ENCODE results near the gene FARP1.

Gene FARP1

GRCh38 chr13:98447130-98447529, 304.2 kb downstream of the FARP1 start:
- no peak overlapping the region for H3K4me3 ChIP-seq (ENCODE audit: low read depth, low read length)
- no peak for TF ChIP-seq CTCF (IDR thresholded peaks at IDR 0.05; ENCODE audit: borderline replicate concordance, insufficient read depth, low read depth, low read length)

- no peak overlapping the region for H3K4me3 ChIP-seq (ENCODE audit: low read depth, low read length)
- peak; percentile 13; the same call in 1 of the 2 replicates for TF ChIP-seq CTCF (IDR thresholded peaks at IDR 0.05; ENCODE audit: borderline replicate concordance, insufficient read depth, low read depth, low read length)
Measured at GRCh38 chr13:98447881-98448641, 305.2 kb downstream of the FARP1 start.

GRCh38 chr13:98448642-98448928, 305.7 kb downstream of the FARP1 start:
- no peak for TF ChIP-seq CTCF (IDR thresholded peaks at IDR 0.05; ENCODE audit: borderline replicate concordance, insufficient read depth, low read depth, low read length)

GRCh38 chr13:98449273-98449672, 306.4 kb downstream of the FARP1 start:
- TF ChIP-seq CTCF (IDR thresholded peaks at IDR 0.05; ENCODE audit: borderline replicate concordance, insufficient read depth, low read depth, low read length) = no peak
- H3K4me3 ChIP-seq (ENCODE audit: low read depth, low read length) = no peak overlapping the region

More at GRCh38 chr13:98448642-98448928, 305.7 kb downstream of the FARP1 start:
- no peak overlapping the region for H3K4me3 ChIP-seq (ENCODE audit: low read depth, low read length)

- TF ChIP-seq CTCF (IDR thresholded peaks at IDR 0.05; ENCODE audit: borderline replicate concordance, insufficient read depth, low read depth, low read length) = no peak
- no peak overlapping the region for H3K4me3 ChIP-seq (ENCODE audit: low read depth, low read length)
Measured at GRCh38 chr13:98450026-98450425, 307.1 kb downstream of the FARP1 start.

- H3K4me3 ChIP-seq (ENCODE audit: low read depth, low read length) = no peak overlapping the region
- TF ChIP-seq CTCF (IDR thresholded peaks at IDR 0.05; ENCODE audit: borderline replicate concordance, insufficient read depth, low read depth, low read length) = no peak
Measured at GRCh38 chr13:98450539-98451111, 307.7 kb downstream of the FARP1 start.

Data from GM12875 (cell line).